ENCODE results near the gene KRTCAP2.
"Not testable (repeated sequence)": the region's sequence is repeated elsewhere in the genome, so short reads cannot be mapped to it uniquely, and the experiment has no call there.

Gene KRTCAP2

DNA sequence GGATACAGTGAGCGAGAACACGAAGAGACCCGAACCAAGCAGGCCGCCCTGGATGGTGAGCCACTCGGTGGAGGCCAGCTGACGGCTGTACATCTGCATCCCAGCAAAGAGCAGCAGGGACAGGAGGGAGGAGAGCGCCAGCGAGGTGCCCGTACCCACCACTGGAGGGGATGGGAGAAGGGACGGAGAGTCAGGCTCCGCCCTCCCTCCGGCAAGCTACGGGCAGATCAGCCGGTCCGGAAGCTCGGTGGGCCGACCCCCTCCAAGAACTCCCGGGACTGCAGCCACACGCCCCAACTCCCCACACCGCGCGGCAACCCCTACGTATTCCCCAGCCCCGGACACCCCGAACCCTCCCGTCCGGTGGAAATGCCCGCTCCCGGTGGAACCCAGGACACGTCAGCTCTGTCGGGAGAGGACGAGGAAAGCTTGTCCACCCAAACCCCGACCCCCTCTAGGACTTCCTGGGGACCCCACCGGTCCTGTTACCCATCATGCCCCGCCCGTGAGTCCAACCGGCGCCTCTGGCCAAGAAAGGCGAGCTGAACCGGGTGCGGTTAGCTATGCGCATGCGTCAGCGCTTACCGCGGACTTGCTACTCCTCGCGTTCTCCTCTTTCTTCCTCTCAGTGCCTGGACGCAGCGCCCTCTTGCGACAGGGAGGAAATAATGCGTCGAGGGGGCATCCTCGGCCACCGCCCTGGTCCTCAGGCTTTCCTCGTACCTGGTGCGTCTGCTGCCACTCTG, at the start of gene KRTCAP2:
KRTCAP2 (minus strand) TSS at position 573 of the 746 bp plus-strand sequence; CDS start at position 493, 80 bp downstream.
- DNase-seq (ENCODE audit: low read depth) = peak; percentile 75
- peak within 1 kb of the TSS; percentile 96 for H3K4me3 ChIP-seq (ENCODE audit: low read length)
- TF ChIP-seq, protein P1, sequence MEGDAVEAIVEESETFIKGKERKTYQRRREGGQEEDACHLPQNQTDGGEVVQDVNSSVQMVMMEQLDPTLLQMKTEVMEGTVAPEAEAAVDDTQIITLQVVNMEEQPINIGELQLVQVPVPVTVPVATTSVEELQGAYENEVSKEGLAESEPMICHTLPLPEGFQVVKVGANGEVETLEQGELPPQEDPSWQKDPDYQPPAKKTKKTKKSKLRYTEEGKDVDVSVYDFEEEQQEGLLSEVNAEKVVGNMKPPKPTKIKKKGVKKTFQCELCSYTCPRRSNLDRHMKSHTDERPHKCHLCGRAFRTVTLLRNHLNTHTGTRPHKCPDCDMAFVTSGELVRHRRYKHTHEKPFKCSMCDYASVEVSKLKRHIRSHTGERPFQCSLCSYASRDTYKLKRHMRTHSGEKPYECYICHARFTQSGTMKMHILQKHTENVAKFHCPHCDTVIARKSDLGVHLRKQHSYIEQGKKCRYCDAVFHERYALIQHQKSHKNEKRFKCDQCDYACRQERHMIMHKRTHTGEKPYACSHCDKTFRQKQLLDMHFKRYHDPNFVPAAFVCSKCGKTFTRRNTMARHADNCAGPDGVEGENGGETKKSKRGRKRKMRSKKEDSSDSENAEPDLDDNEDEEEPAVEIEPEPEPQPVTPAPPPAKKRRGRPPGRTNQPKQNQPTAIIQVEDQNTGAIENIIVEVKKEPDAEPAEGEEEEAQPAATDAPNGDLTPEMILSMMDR (conservative IDR thresholded peaks at IDR 0.05; ENCODE audit: low read depth, low read length) = peak; percentile 94

DNA sequence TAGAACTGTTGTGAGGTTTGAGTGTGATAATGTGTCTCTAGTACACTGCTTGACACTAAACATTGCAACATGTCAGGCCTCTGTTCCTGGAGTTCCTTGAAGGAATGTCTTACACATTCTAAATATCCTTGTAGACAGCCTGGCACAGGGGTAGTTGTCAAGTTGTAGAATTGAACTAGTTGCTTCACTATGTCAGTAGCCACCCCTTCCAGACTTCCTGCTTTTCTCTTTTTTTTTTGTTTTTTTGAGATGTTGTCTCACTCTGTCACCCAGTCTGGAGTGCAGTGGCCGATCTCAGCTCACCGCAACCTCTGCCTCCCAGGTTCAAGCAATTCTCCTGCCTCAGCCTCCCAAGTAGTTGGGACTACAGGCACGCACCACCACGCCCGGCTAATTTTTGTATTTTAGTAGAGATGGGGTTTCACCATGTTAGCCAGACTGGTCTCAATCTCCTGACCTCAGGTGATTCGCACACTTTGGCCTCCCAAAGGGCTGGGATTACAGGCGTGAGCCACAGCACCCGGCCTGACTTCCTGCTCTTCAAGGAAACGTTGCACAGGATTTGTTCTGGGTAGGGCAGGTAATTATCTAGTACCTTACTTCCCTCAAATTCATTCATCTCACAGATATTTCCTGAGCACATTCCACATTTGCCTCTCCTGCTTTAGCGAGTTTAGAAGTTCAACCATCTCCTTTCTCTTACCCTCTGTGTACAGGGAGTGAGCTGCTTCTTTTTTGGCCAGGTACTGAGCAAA, 47.3 kb upstream of the KRTCAP2 start:
- H3K4me3 ChIP-seq (ENCODE audit: low read length); DNase-seq (ENCODE audit: low read depth): not testable (repeated sequence)

DNA sequence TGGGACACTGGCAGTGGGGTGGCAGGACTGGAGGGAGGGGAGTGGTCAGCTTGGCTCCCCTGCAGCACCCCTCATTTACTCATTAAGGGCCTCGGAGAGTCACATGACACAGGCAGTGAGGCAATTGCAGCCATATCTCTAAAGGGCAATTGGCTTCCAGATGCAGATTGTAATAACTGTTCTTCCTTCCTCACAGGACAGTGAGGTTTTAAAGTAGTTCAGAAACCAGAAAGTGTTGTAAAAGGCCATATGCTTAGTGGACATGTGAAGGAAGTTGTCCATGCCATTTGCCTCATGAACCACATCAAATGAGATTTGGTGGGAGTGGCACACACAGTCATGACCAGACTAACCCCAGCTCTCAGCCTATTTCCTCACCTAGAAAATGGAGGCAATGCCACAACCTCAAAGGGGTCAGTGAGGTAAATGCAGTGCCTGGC, 46.5 kb upstream of the KRTCAP2 start:
- TF ChIP-seq, protein P1 (conservative IDR thresholded peaks at IDR 0.05; ENCODE audit: low read depth, low read length) = no peak
- DNase-seq (ENCODE audit: low read depth) = no peak
- no peak overlapping the region for H3K4me3 ChIP-seq (ENCODE audit: low read length)

DNA sequence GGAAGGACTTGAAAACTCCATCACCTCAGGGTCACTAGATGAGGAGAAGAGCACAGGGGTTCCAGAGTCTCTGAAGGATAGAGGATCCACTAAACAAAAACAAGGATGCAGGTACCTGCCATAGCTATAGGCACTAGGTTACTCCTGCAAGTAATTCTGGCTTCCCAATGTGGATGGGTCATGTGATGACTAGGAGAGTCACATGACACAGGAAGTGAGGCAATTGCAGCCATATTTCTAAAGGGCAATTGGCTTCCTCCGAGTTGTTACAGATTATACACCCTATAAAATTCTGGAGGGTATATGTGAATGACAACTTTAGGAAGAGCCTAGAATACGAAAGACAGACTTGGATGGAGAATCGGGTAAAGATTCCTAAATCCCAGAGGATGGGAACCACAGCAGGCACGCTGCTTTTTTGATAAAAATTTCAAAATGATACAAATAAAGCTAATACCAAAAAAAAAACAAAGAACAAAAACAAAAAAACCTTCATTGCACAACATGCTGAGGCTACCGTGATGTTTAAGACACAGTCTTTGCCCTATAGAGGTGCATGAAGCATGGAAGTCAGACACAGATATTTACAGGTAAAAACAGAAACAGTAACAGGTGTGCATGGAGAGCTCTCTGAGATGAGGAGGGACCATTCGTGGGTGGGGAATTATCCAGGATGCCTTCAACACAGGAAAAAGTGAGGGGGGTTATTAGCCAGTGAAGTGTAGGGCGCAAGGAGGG, 45.9 kb upstream of the KRTCAP2 start:
- no peak overlapping the region for H3K4me3 ChIP-seq (ENCODE audit: low read length)
- DNase-seq (ENCODE audit: low read depth) = no peak
- TF ChIP-seq, protein P1 (conservative IDR thresholded peaks at IDR 0.05; ENCODE audit: low read depth, low read length) = no peak

DNA sequence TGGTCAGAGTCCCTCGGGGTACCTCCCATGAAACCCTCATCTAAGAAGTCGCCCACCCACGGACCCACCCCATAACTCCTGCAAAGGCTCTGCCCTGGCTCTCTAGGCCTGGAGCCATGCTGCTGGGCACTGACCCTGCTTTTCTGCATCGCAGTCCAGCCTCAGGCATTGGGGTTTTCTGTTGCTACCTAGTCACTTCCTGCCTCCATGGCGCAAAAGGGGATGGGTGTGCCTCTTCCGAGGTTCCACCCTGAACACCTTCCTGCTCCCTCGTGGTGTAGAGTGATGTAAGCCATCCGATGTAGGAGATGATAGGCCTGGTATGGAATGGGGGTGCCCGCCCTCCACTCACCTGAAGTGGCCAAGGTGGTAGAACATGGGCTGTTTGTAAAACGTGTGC, 41.6 kb upstream of the KRTCAP2 start:
- H3K4me3 ChIP-seq (ENCODE audit: low read length); DNase-seq (ENCODE audit: low read depth): not testable (repeated sequence)

DNA sequence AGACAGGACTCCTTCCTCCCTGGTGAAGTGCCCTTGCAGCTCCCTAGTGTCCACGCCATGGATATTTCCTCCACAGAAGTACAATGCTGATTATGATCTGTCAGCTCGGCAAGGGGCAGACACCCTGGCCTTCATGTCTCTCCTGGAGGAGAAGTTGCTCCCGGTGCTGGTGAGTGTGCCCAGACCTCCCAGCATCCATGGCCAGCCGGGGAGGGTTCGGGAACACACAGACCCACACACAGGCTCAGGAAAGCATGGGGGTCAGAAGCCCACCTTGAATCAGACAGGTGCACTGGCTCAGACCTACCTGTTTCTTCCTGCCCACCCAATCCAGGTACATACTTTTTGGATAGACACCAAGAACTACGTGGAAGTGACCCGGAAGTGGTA, 38.9 kb upstream of the KRTCAP2 start:
- not testable (repeated sequence) for H3K4me3 ChIP-seq (ENCODE audit: low read length)

DNA sequence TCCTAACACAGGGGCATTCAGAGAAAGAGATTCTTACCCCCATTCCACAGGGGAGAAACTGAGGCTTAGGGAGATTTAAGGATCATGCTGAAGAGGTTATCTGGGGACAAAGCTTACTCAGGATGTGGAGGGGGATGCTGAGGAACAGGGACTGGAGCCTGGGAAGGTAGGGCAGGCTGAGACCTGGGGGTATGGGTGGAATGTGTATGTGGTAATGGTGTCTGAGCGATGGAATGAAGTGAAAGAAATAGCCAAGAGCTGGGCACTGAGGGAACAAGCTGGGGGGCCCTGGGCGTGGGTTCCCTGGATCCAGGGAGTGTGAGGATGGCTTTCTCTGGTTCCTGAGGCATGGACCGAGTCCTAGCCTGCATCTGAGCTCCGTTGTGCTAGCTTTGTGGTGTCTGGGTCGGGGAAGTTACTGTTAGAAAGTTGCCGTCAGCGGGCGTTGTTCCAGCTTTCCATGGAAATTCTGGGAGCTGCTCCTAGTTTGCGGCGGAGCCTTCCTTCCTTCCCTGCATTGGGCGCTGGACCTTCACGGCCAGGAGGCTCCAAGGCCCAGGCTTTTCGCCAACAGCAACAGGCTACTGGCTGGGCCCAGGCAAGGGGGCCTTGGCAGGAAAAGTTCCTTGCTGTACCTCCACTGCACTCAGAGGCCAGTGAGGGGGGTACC, 38.4 kb upstream of the KRTCAP2 start:
- H3K4me3 ChIP-seq (ENCODE audit: low read length) = not testable (repeated sequence)

More for the DNA sequence above, 38.9 kb upstream of the KRTCAP2 start:
- DNase-seq (ENCODE audit: low read depth) = not testable (repeated sequence)

DNA sequence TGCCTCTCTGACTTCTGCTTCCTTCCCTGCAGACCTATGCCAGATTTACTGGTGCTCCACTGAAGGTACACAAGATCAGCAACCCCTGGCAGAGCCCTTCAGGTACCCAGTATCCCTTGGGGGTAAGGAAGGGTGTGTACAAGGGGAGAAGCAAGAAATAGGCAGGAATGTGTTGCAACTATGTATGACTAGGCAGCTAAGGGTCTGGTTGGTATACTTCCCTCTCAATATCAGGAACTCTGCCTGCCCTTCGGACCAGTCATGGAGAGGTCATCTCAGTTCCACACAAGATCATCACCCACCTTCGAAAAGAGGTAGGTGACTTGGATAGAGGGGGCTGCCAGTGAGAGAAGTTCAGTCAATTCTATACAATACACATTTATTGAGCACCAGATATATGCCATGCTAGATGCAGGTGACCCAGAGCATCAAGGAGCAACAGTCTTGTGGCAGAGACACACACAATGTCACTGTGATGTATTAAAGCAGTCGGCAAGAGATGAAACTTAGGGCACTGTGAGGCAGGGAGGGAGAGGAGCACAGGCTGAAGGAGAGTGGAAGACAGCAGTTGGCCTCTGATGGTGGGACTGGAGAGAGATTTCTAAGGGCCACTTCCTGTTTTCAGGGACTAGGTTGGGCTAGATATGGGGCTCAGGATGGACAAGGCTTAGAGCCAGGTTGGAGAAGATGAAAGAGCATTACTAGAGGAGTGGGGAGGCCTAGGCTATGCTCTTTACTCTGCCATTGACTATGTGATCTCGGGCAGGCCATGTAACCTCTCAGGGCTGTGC, 37.4 kb upstream of the KRTCAP2 start:
- no peak overlapping the region for H3K4me3 ChIP-seq (ENCODE audit: low read length)
- no peak for DNase-seq (ENCODE audit: low read depth)
- TF ChIP-seq, protein P1 (conservative IDR thresholded peaks at IDR 0.05; ENCODE audit: low read depth, low read length) = no peak

More for the DNA sequence above, 38.4 kb upstream of the KRTCAP2 start:
- not testable (repeated sequence) for DNase-seq (ENCODE audit: low read depth)

Measured in retinal pigment epithelial cell (primary cell).